GM18502 (cell line): ENCODE data around the gene FAF2.

Source experiments
- ATAC-seq: cut with Tn5 transposase; IDR thresholded peaks from one replicate; pipeline ENCODE4 v1.9.1; 2021; ENCODE audit warnings: mild to moderate bottlenecking; ENCODE audit not compliant: unreplicated experiment, poor library complexity

FAF2 gene

GRCh38 chr5:176497852-176498251, 49.7 kb downstream of the FAF2 start:
- no peak for ATAC-seq

DNA sequence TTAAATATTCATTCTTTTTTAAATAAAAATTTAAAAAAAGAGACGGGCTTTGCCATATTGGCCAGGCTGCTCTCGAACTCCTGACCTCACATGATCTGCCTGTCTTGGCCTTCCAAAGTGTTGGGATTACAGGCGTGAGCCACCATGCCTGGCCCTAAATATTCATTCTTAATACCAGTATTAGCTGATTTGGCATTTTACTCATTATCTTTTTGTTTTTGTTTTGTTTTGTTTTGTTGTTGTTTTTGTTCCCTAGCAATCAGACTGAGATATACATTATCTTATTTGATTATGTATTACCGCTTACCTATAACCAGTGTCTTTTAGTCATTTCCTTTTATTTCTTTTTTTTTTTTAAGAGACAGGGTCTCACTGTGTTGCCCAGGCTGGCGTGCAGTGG, 51.1 kb downstream of the FAF2 start:
- no peak for ATAC-seq

- ATAC-seq: no peak
Measured at GRCh38 chr5:176500511-176500910, 52.3 kb downstream of the FAF2 start.

- ATAC-seq: no peak
Measured at GRCh38 chr5:176501333-176501732, 53.1 kb downstream of the FAF2 start.

- no peak for ATAC-seq
Measured at GRCh38 chr5:176503496-176503895, 55.3 kb downstream of the FAF2 start.

DNA sequence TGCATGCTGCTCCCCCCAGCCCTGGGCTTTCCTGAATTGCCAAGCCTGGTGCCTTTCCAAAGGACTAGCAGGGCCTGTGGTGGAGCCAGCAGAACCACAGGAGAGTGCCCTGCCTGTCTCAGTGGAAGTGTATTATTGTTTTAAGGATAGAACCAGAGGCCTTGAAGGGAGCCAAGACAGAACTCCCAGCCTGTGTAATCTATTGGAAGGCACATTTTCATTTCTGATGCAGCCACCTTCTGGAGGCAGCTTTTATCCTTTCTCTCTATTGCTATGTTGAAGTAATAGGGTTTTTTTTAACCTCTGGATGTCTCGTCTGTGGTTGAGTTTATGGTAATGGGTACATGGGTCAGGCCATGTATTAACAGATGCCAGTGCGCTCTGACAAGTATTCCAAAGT, 59.7 kb downstream of the FAF2 start:
- no peak for ATAC-seq

DNA sequence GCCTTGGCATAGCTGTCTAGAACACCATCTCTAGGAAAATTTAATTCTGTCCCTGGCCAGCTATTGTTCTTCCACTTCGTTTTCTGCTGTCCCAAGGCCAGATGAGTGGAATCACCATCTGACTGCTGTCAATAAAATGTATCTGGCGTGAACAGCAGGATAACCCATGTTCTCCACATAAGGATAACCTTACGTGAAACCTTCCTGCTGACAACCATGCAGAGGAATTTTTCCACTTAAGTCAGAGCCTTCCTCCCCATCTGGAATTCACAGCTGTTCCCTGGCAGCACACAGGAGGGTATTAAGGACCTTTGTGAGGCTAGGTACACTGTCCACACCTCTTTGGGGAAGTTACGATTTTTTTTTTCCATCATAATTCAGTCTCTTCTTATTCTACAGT, 60.4 kb downstream of the FAF2 start:
- ATAC-seq: no peak

DNA sequence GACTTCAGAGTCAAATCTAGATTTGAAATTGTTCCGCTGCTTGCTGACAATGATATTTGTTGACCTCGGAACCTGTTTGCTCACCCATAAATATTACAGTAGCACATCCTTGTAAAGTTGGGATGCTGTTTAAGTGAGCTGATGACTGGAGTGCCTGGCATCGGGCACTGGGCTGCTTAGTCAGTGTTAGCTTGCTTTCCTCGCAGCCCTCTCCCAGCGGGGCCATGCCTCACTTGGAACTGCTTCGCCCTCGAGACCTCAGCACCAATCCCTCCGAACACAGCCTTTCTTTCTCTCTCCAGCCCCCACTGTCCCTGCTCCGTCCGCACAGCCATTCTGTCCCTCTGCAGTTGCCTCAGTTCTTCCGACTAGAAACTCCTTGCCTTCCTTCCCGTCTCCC, 65.6 kb downstream of the FAF2 start:
- no peak for ATAC-seq

- no peak for ATAC-seq
Measured at GRCh38 chr5:176514244-176514950, 66.2 kb downstream of the FAF2 start.

DNA sequence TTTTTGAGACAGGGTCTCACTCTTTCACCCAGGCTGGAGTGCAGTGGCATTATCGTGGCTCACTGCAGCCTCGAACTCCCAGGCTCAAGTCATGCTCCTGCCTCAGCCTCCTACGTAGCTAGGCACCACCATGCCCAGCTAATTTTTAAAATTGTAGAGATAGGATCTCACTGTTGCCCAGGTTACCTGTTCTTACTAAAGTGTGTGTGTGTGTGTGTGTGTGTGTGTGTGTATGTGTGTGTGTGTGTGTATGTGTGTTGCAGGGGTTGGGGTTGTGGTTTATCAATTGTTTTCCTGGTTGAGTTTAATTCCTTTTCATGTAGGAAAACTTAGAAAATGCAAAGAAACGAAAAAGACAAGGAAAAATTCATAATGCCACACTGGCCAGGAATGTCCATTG, 67.2 kb downstream of the FAF2 start:
- ATAC-seq: no peak

GRCh38 chr5:176517053-176517661, 69.0 kb downstream of the FAF2 start:
- ATAC-seq: no peak

GRCh38 chr5:176519810-176520720, 71.9 kb downstream of the FAF2 start:
- no peak for ATAC-seq

DNA sequence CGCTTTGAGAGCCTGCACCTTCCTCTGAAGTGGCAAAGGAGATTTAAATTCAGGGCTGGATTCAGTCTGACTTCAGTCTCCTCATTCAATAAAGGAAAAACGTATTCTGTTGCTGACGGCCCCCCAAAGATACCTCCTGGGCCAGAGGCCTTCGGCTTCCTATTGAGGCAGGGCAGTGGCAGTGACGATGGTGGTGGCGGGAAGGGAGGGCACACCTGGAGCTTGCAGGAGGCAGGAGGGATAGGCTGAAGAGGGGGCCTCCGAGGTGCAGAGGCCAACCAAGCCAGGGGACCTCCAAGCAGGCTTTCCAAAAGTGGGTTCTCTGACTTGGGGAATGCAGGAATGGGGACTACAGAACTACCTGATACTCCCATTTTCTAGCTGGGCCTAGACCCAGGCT, 73.1 kb downstream of the FAF2 start:
- ATAC-seq: no peak

- no peak for ATAC-seq
Measured at GRCh38 chr5:176521699-176522263, 73.6 kb downstream of the FAF2 start.

GRCh38 chr5:176524138-176524537, 76.0 kb downstream of the FAF2 start:
- no peak for ATAC-seq

DNA sequence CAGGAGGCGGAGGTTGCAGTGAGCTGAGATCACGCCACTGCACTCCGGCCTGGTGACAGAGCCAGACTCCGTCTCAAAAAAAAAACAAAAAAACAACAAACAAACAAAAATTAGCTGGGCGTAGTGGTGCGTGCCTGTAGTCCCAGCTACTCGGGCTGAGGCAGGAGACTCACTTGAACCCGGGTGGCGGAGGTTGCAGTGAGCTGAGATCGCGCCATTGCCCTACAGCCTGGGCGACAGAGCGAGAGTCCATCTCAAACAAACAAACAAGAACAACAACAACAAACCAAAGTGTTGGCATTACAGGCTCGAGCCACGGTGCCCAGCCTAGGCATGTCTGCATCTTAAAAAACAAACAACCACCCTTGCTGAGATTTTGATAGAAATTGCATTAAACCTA, 76.8 kb downstream of the FAF2 start:
- ATAC-seq: no peak

DNA sequence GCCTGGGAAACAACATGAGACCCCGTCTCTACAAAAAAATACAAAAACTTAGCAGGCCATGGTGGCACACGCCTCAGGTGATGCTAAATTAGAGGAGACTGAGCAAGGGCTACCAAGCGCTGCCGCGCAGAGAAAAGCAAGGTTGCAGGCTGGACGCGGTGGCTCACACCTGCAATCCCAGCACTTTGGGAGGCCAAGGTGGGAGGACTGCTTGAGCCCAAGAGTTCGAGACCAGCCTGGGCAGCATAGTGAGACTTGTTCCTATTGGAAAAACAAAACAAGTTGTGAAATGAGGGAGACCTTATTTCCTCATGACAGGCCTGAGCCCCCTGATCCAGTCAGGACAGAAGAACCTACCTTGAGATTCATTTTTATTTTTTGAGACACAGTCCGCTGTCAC, 77.5 kb downstream of the FAF2 start:
- no peak for ATAC-seq

DNA sequence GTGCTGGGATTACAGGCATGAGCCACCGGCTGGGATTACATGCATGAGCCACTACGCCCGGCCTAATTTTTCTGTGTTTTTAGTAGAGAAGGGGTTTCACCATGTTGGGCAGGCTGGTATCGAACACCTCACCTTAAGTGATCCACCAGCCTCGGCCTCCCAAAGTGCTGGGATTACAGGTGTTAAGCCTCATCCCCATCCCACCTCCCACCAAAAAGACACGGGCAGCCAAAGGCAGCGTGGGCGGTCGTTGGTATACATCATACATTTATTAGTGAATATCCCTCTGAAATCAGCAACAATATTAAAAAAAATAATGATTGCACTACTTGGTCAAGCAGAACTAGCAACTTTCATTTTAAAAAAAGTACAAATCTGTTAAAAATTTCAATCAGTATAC, 78.3 kb downstream of the FAF2 start:
- no peak for ATAC-seq

DNA sequence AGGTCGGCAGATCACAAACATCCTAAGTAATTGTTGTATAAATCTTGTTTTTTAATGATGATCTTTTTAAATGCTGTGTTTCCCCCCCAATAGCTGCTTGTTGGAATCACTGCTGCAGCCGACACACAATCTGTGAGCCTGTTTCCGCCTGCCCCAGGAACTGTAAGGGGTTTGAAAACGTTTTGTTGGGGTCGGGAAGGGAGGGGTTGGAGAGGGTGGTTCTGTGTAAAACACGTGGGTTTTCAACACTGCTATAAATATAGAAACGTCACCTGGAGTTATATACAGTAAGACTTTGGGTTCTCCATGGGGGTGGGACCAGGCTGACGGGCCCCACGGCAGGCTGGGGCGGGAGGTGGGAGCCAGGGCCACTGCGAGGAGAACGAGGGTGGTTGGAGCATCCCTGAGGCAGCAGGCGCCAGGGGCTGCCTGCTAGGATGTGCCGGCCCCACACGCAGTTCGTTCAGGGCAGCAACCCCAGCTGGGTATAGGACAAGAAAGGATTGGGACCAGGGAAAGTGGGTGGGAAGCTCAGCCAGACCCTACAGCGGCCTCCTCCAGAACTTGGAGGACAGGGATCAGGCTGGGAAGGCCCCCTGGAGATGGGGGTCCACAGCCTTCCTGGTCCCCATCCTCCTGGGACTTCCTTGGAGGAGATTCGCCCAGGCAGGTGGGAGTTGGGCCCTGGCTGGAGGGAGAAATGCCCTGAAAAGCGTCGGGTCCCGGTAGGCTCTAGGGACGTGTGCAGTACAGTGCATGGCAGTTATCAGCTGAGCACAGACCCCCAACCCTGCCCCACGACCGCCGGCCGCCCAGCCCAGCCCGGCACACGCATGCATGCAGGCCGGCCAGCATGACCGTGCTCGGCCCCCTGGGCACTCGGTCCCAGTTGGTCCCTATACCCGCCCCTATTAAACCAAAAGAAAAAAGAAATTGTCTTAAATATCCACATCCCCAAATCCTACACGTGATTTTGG, 79.3 kb downstream of the FAF2 start:
- ATAC-seq: no peak

DNA sequence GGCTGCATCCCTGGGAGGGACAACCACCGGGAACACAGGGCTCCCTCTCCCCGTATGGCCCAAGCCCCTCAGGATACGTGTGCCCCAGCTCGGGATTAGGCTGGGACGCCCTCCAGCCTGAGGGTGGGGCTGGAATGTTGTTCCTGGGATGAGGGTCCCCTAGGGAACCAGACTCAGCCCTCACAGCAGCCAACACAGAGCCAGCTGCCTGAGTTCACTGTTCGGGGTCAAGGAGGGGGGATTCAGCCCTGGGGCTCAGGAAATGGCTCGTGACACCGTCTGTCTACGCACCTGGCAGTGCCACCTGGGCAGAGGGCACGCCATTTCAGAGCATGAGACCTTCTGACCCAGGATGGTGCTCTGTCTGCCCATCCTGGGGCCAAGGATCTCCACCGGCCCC, 80.1 kb downstream of the FAF2 start:
- no peak for ATAC-seq
